A673 (cell line): ENCODE results near the gene PDE6A. TPM values are rescaled to one million over a fixed set of nuclear protein-coding genes. Genes with fewer than 3 reads are reported as not detected.

Experiments
- BruUV-seq: library from RNA; stranded (reverse); fragments of 400-500 nt; replicated peaks from 2 replicates; lab custom pipeline; 2021; lab: Mats Ljungman, UMichigan
- CTCF ChIA-PET: fragments of 300-600 bp; sonication (Branson Sonifier 250); formaldehyde crosslinking; loops from one replicate; lab custom pipeline; 2022; ENCODE audit warnings: antibody characterized with exemption; lab: Charles Lee
- POLR2A ChIA-PET: fragments of 300-600 bp; sonication (Branson Sonifier 250); formaldehyde crosslinking; loops from one replicate; lab custom pipeline; 2022; ENCODE audit warnings: antibody characterized with exemption; ENCODE audit not compliant: low non-redundant PET; lab: Charles Lee
- DNase-seq: peaks from one replicate; pipeline ENCODE4 v3.0.0-alpha.2; 2015; ENCODE audit warnings: low spot score
- H3K27ac ChIP-seq: fragments of 200-600 bp; sonication (generic); 2 replicates; pipeline ENCODE4 v1.5.1; 2016; ENCODE audit warnings: mixed run types, low read depth, mild to moderate bottlenecking, mixed read lengths, antibody characterized with exemption, low read length; ENCODE audit not compliant: poor library complexity, severe bottlenecking
- H3K27me3 ChIP-seq: fragments of 200-600 bp; sonication (generic); replicated peaks from 2 replicates; pipeline ENCODE4 v1.6.1; 2017; ENCODE audit warnings: mixed run types, low read depth, mild to moderate bottlenecking, mixed read lengths, antibody characterized with exemption, low read length; ENCODE audit not compliant: insufficient read depth, poor library complexity
- H3K36me3 ChIP-seq: fragments of 200-600 bp; sonication (generic); 2 replicates; pipeline ENCODE4 v1.6.1; 2016; ENCODE audit warnings: mixed run types, mild to moderate bottlenecking, mixed read lengths, antibody characterized with exemption, low read length; ENCODE audit not compliant: insufficient read depth, poor library complexity, severe bottlenecking
- H3K4me1 ChIP-seq: fragments of 200-600 bp; sonication (generic); 2 replicates; pipeline ENCODE4 v1.6.1; 2017; ENCODE audit warnings: mixed run types, mild to moderate bottlenecking, mixed read lengths, antibody characterized with exemption, low read length; ENCODE audit not compliant: insufficient read depth, poor library complexity, severe bottlenecking
- H3K4me3 ChIP-seq: fragments of 200-600 bp; sonication (generic); 2 replicates; pipeline ENCODE4 v1.5.1; 2016; ENCODE audit warnings: low read depth, mixed run types, mild to moderate bottlenecking, mixed read lengths, low read length; ENCODE audit not compliant: poor library complexity, severe bottlenecking
- H3K9me3 ChIP-seq: fragments of 200-600 bp; sonication (generic); 2 replicates; pipeline ENCODE4 v1.6.1; 2016; ENCODE audit warnings: mixed run types, low read depth, mild to moderate bottlenecking, mixed read lengths, antibody characterized with exemption, low read length; ENCODE audit not compliant: poor library complexity, severe bottlenecking
- EZH2 ChIP-seq: fragments of 200-600 bp; sonication (generic); IDR thresholded peaks from 2 replicates; pipeline ENCODE4 v1.6.1; 2017; ENCODE audit warnings: borderline replicate concordance, low read depth, mild to moderate bottlenecking, mixed read lengths, antibody characterized with exemption, low read length; ENCODE audit not compliant: poor library complexity, severe bottlenecking
- intact Hi-C: fragments of 100-400 bp; cut with micrococcal nuclease; formaldehyde crosslinking; loops from one replicate; pipeline ENCODE4 v1.10.0; 2022; ENCODE audit not compliant: unreplicated experiment
- total RNA-seq: library from RNA; stranded (reverse); gene quantifications from 2 replicates; pipeline ENCODE4 v1.2.3, GENCODE V29; 2021
- TF ChIP-seq, protein P1 (sequence below): fragments of 300-800, 200-600 bp; sonication (generic); conservative IDR thresholded peaks from 2 replicates; pipeline ENCODE4 v1.5.1; 2017; ENCODE audit warnings: low read depth, mild to moderate bottlenecking, antibody characterized with exemption, low read length, moderate library complexity, mixed read lengths

PDE6A gene
- total RNA-seq, 1 experiment from 2014 or later, result 0.49 TPM

DNA sequence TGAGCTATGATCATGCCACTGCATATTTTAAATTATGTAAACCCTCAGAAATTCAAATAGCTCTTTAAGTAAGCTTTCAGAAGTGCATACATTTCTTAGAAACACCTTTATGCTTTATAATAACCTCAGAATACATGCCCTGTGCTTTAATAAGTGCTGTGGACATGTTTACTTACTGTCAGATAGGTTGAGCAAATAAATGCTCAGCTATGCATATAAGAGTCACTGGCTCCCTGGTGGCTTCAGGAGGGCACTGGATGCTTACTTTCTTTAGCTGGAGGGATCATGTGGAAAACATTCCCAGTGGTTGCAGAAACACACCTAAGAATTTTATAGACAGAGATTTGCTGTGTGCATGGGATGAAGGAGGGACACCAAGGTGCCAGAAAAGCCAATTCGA is 74.4 kb downstream of the PDE6A start:
- Histone ChIP-seq H3K27ac (no peak overlapping the region), H3K4me1 (no peaks in the 10 kb centered on the region), H3K36me3 (no peaks in the 10 kb centered on the region), H3K4me3 (no peak overlapping the region), H3K27me3 (no peaks in the 10 kb centered on the region), H3K9me3 (no peaks in the 10 kb centered on the region)
- intact Hi-C loops, result no loop called here
- CTCF ChIA-PET, result interaction anchor here (0.6 kb wide), 1 partner anchor 19 kb away, joined by 5 read pairs; no protein-coding TSS in a partner anchor
- BruUV-seq, result no TSS peak
- TF ChIP-seq, protein P1, sequence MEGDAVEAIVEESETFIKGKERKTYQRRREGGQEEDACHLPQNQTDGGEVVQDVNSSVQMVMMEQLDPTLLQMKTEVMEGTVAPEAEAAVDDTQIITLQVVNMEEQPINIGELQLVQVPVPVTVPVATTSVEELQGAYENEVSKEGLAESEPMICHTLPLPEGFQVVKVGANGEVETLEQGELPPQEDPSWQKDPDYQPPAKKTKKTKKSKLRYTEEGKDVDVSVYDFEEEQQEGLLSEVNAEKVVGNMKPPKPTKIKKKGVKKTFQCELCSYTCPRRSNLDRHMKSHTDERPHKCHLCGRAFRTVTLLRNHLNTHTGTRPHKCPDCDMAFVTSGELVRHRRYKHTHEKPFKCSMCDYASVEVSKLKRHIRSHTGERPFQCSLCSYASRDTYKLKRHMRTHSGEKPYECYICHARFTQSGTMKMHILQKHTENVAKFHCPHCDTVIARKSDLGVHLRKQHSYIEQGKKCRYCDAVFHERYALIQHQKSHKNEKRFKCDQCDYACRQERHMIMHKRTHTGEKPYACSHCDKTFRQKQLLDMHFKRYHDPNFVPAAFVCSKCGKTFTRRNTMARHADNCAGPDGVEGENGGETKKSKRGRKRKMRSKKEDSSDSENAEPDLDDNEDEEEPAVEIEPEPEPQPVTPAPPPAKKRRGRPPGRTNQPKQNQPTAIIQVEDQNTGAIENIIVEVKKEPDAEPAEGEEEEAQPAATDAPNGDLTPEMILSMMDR, result no peak
- TF ChIP-seq EZH2, result no peak
- DNase-seq, result no peak
- POLR2A ChIA-PET, result no interaction called here

DNA sequence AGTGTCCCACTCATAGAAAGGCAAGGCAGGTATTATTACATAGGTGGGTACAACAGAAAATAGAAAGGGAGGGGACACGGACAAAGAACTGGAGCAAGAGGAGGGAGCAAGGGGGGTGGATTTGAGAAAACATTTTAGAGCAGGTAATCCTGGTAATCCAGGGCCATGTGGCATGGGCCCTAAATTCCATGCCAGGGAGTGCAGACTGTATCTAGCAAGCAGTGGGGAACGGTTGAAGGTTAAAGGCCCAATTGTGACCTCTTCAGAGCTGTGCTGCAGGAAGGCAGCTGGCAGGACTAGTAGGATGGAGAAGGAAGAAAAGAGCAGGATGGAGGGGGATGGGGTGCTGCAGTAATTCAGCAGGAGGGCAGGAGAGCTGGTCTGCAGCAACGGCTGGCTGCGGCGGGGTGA is 75.2 kb downstream of the PDE6A start:
- Histone ChIP-seq H3K4me3 (no peak overlapping the region), H3K27ac (no peak overlapping the region), H3K36me3 (no peaks in the 10 kb centered on the region), H3K9me3 (no peaks in the 10 kb centered on the region), H3K4me1 (no peaks in the 10 kb centered on the region), H3K27me3 (no peaks in the 10 kb centered on the region)
- no peak for DNase-seq
- no TSS peak for BruUV-seq
- ChIA-PET POLR2A (no interaction called here), CTCF (no interaction called here)
- intact Hi-C loops, result no loop called here
- no peak for TF ChIP-seq EZH2
- TF ChIP-seq, protein P1, result no peak

DNA sequence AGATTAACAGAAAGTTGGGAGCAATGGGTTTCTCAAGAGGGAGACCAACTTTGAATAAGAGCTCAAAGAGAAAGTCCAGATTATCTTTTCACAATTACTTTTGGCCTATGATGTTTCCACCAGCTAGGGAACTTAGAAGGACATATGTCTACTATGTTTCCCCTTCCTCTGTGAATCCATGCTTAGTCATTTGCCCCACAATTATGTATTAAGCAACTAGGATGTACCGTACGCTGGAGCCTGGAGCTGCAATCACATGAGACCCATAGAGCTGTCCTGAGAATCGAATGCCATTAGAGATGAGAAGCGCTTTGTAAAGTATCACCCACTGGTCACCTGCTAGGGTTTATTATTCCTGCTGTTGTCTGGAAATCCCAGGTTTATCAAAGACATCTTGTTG is 78.8 kb downstream of the PDE6A start:
- TF ChIP-seq EZH2, result no peak
- TF ChIP-seq, protein P1, result no peak
- H3K4me1 ChIP-seq, result no peaks in the 10 kb centered on the region
- intact Hi-C loops, result no loop called here
- H3K4me3 ChIP-seq, result no peak overlapping the region
- no peaks in the 10 kb centered on the region for H3K36me3 ChIP-seq
- no peak overlapping the region for H3K27ac ChIP-seq
- no peaks in the 10 kb centered on the region for H3K9me3 ChIP-seq
- H3K27me3 ChIP-seq, result no peaks in the 10 kb centered on the region
- BruUV-seq, result no TSS peak
- ChIA-PET CTCF (no interaction called here), POLR2A (interaction anchor here (0.7 kb wide), 1 partner anchor 32 kb away, joined by 3 read pairs; no protein-coding TSS in a partner anchor)
- no peak for DNase-seq
